Measurements from ENCODE around the gene GABBR2.
"Not testable (repeated sequence)": the region's sequence is repeated elsewhere in the genome, so short reads cannot be mapped to it uniquely, and the experiment has no call there.

The GABBR2 gene

DNA sequence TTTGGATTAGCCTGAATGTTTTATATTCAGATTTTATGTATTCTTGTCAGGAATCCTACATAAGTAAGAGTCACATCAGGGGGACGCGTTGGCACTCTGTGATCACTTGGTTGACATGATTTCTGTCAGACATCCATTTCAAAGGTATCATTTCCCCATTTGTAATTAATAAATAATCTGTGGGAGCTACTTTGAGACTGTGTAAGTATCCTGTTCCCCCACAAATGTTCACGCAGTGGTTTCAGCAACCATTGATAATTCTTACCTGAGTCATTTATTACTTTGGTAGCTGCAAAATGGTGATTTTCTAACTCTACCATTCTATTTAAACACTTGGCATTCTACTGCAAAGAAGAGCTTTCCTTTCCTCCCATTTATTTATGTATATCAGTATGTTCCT is 396.4 kb downstream of the GABBR2 start:
- no peak for DNase-seq

DNA sequence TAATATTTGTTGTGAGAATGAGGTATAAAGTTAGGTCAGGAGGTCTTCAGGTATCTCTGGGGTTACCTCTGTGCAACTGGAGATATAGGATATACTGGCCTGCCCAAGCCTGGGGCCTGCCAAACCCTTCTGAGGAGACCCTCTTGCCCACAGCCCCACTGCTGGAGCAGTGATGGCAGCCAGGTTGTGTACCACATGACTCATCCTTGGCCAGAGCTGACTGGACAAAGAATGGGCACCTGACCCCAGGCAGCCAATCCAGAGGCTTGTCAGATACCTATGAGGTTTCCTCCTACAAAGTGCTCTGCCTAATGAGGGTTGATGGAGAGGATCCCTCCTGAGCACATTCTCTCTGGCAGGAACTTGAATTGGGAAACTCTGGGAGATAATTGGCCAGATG is 397.2 kb downstream of the GABBR2 start:
- no peak for DNase-seq

DNA sequence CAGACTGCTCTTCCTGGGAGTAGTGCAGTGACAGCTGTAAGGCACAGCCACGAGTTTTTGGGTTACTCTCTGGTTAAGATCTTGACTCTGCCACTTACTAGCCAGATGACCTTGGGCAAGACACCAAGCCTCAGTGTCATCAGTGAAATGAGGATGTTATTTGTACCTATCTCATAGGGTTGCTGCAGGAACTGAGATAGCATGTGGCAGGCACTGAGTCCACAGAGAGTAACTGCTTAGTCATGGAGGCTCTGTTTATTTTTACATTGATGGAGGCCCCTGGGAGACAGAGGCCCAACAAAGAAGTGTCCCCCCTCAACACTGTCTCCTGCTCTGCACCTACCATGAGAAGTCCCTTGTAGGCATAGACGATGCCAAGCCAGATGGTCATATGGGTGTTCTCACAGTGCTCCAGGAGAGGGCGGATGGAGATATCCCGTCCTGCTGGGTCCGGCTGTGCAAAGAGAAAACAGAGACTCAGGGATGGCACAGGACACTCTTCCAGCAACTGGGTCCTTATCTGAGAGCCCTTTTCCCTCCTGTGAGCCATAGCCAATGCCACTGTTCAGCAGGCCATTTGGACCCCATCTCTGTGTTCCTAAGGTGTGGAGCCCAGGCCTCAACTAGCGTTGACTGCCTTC is 397.9 kb downstream of the GABBR2 start:
- no peak for DNase-seq

DNA sequence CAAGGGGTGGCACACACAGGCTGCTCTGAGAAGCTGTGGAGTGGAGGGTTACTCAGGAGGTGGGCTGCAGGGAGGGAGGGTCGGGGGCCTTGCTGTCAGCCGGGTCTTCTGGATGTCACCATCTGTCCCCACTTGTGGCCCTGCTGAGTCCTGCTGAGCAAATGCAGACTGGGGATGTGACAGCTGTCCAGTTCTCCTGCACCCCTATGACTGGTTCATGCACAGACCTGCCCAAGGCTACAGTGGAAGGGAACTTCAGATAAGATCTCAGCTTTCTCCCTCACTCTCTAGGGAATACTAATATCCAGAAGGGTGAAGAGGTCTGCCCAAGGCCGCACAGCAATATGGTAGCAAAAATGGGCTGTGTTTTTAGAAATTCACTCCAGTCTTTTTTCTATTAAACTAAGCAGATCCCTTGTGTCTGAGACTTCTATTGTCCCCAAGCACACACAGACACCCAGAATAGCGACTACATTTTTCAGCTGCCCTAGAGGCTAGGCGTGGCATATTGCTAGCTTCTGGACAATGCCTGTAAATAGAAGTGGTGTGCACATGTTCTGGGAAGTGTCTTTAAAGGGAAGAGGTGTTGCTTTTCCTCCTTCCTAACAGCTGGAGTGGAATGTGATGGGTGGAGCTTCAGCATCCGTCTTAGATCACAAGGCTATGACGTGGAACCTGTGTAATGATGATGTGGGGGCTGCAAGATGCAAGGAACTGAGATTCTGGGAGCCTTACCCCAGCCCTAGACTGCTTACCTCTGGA is 402.2 kb downstream of the GABBR2 start:
- no peak for DNase-seq

DNA sequence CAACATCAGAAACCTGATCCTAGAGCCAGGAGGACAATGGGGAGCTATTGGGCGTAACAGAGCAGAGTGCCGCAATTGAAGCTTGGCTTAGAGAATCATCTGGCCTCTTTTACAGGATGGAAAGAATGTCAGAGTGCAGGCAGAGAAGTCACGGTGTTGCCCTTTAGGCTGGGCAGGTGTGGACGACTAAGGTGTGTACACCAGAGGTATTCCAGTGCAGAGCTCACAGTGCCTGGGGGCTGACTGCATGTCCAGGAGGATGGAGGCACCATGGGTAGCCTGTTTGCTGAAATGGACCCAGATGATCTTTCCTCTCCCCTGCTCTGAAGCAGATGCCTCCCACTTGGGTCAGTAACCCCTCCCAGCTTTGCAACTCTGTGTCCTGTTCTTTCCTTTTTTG is 404.4 kb downstream of the GABBR2 start:
- DNase-seq, result no peak

DNA sequence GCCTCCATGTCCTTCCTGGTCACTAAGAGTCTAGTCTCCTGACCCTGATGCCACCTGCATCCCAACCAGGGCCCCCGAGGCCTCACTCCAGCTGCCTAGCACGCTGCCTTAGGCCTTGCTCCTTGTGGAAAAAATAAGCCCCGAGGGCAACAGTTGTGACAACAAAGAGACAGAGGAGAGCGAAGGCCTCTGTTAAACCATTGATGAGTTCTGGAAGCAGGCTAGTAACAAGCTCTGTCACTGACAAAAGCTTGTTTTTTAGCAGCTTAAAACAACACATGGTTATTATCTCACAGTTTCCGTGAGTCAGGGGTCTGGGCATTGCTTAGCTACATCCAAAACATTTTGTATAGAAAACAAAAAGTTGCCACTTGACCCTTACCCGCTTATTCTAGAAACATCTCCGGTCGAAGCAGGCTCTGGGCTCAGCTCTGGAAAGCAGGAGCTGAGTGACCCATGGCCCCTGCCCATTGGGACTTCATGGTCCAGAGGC is 405.1 kb downstream of the GABBR2 start:
- DNase-seq, result no peak

DNA sequence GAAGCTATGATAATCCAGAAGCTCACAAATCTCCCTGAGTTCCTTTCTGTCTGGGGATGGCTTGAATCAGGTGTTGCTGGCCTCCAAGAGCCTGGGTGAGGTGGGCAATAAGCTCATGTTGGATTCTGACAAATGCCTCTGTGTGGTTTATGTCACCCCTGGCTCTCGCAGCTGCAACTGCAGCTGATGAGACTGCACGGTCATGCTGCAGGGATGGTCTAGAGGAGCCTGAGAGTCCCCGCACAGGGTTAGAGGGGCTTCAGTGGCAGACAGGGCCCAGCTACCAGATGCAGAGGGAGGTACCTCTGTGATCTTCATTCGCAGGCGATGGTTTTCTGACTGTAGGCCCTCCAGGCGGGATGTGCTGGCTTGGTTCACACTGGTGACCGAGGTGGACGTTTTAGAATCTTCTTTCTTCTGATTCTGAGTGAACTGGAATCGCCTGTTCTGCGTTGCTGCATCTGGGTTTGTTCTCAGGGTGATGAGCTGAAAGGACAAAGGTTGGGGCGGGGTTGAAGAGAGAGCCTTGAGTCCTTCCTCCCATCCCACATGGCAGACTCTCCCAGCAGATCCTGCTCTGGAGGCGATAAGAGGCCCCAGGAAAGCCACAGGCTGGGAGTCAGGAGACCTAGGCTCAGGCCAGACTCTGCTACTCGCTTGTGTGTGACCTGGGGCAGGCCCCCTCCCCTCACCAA is 405.6 kb downstream of the GABBR2 start:
- no peak for DNase-seq

DNA sequence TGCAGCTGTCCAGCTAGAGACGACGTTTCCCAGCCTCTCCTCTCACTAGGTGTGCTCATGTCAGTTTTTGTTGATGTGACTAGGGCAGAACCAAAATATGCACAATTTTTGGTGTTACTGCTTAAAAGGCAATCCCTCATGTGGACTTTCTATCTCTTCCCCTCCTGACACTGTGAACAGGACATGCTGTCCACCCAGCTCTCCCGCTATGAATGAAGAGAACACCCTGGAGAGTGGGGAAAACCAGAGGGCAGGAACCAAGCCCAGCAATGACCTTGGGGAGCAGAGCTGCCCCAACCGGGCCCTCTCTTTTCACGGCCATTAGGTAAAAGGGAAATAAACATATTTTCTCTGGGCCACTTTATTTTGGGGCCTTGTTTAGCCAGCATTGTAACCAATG is 406.6 kb downstream of the GABBR2 start:
- no peak for DNase-seq

DNA sequence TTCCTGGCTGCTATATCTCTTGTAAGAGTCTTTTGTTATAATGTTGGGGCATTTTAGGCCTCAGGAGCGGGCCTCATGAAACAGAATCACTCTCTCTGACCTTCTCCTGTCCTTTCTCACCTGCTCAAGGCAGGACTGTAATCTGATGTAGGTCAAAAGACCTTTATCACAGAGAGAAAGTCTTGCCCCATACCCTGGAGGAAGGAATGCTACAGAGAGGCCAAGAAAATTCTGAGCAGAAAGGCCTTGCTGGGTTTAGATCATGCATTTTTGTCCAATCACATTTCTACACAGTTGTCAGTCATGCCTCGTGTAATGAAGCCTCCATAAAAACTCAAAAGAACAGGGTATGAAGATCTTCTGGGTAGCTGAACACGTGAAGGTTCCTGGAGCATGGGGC is 408.1 kb downstream of the GABBR2 start:
- no peak for DNase-seq

DNA sequence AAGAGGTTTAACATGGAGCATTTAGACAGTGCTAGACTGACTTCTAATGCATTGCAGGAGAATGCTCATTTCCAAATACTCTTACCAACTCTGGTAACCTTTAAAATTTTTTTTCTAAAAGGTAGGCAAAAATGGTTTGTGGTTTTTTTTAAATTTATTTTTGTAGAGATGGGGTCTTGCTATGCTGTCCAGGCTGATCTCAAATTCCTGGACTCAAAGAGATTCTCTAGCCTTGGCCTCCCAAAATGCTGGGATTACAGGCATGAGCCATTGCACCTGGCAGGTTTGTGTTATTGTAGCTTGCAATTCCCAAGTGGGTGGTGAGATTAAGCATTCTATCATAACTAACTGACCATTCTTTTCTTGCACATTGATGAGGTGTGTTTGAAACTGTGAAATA is 410.3 kb downstream of the GABBR2 start:
- DNase-seq, result no peak

DNA sequence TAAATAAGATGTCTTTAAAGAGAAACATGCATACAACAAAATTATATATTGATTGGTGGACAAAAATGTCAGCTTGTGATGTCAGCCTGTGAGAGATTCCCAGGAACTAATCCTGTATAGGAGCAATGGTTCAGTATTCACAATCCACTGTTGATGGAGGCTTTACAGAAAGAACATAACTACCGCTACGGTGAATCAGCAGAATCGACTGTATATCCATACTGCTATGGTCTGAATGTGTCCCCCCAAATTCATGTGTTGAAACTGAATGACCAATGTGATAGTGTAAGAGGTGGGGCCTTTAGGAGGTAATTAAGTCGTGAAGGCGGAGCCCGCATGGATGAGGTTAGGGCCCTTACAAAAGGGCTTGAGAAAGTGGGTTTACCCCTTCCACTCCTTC is 412.9 kb downstream of the GABBR2 start:
- DNase-seq, result no peak

DNA sequence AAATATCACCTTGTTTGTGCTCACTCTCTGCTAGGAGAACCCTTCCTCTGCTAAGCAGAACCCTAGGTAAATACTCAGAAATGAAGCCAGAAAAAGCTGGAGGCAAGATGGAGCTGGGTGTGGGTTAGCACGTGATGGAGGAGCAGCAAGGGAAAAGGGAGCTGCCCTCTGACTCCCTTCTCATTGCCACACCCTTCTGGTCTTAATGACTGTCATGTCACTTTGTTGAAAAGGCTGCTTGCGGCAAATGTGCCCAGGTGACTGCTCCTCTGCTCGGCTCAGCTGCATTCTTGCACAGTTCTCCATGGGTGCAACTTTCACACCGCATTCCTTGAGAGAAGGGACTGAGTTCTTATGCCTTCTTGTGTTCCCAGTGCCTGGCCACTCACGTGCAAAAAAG is 416.9 kb downstream of the GABBR2 start:
- no peak for DNase-seq

DNA sequence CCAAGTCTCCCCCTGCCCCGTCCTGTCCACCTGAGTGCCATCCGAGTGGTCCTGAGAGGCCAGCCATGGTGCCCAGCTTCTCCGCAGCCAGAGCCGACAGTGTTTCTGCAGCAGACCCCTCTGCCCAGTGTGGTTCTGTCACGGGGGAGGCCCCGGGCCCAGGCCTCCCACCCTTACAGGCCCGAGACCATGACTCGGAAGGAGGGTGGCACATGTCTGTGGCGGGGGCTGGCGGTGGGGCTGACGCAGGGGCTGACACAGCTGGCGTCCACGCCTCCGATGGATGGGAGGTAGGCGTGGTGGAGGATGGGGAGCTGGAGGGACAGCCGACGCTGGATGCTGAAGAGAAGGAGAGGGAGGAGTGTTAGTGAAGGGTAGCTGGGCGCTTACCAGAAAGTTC is 418.3 kb downstream of the GABBR2 start:
- no peak for DNase-seq

DNA sequence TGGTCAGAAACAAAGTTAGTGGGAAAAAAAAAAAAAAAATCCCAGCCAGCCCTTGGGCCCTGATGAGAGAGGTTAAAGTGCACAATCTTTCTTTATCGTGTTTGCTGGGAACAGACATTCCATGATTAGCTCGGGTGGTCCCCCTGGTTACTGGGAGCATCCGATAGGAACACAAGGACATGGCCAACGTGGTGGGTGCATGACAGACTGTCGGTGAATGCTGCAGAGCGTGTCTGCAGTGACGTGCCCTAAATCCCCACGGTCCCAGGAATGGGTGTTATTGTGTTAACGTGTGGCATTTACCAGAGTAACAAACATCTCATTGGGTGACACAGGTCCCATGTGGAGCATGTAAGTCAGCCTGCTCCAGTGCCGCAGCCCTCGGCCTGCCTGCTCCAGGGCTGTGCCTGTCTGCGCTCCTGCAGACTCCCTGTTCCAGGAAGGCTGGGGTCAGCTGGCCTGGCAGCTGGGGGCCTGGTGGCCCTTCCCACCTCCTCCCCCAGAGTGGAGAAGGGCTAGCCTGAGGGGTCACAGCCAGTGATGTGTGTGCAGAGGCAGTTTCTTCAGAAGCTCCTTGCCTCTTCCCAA is 419.0 kb downstream of the GABBR2 start:
- DNase-seq, result no peak

DNA sequence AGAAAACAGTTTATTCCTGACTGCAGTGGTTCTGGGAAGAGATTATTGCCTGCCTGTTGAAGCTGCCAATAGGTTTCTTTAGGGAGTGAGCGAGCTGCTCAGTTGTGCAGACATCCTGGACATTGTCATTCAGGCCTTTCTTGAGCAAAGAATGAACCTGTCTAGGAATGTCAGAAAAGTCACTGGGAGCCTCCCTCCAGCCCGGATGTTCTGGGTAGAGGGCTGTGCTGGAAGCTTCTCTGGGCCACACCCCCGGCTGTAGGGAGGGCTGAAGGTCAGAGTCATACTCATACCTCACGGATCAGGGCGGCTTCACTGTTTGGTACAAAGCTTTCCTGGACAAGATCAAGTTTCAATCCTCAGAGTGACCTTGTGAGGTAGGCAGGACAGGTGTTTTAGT is 419.9 kb downstream of the GABBR2 start:
- DNase-seq, result no peak

DNA sequence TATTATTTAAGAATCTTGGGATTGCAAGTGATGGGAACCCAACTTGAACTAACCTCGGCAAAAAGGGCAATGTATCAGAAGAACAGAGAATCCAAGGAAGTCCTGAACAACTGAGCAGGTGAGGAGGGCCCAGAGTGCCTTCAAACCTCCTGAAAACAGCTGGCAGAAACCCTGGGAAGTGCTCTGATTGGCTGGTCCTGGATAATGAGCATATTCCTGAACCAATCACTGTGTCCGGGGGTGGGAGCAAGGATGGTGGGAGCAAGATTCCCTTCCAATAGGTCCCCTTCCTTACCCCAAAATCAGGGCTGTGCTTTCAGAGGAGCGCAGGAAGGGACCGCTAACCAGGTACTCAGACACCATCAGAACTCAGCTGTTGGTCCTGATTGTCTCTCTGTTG is 421.4 kb downstream of the GABBR2 start:
- no peak for DNase-seq

DNA sequence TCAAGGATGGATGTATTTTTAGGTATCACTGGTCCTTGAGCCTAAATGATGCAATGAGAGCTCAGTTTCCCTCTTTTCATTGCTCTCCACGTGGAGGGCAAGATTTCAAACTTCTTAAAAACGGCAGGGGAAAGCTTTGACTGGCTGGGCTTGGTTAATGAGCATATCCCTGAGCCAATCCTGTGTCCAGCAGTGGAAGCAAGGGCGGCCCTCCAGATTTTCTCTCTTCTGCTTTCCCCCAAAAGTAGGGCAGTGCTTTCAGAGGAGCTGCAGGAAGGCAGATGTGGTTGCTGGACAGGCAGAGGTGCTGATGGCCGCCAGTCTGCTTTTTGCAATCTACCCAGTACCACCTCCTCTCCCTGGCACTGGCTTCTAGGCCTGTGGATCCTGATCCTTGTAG is 423.3 kb downstream of the GABBR2 start:
- no peak for DNase-seq

DNA sequence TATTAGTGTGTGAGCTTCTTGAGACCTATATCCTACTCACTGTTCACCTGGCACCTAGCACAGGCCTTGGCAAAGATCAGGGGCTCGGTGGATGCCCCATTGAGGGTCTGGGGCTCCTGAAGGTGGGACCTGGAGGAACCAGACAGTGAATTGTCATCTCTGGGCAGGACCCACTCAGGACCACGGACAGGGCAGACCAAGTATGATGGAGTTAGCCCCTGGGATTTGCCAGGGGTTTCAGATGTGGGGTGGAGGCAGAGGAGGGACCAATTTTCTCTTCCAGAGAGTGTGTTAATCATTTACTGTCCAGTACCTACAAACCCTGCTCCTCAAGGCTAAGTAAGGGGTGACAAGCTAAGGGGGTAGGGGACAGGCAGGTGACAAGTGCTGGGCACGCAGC is 424.0 kb downstream of the GABBR2 start:
- DNase-seq, result no peak

DNA sequence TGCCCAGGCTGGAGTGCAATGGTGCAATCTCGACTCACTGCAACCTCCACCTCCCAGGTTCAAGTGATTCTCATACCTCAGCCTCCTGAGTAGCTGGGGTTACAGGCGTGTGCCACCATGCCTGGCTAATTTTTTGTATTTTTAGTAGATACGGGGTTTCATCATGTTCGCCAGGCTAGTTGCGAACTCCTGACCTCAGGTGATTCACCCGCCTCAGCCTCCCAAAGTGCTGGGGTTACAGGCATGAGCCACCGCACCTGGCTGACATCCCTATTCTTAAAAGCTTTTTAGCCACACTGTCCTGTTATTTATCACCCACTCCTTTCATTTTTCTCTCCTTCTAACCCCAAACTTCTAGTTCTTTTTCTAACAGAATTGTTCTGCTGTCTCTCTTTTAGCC is 425.6 kb downstream of the GABBR2 start:
- DNase-seq, result not testable (repeated sequence)

DNA sequence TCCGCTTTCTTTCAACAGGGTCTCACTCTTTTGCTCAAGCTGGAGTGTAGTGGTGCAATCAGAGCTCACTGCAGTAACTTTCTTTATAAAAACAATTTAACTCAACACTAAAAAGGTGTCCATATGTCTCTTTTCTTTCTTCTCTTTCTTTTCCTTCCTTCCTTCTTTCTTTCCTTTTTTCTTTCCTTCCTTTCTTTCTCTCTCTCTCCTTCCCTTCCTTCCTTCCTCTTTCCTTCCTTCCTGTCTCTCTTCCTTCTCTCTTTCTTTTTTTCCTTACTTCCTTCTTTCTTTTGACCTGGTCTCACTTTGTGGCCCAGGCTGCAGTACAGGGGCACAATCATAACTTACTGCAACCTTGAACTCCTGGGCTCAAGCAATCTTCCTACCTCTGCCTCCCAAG is 427.5 kb downstream of the GABBR2 start:
- DNase-seq, result no peak

DNA sequence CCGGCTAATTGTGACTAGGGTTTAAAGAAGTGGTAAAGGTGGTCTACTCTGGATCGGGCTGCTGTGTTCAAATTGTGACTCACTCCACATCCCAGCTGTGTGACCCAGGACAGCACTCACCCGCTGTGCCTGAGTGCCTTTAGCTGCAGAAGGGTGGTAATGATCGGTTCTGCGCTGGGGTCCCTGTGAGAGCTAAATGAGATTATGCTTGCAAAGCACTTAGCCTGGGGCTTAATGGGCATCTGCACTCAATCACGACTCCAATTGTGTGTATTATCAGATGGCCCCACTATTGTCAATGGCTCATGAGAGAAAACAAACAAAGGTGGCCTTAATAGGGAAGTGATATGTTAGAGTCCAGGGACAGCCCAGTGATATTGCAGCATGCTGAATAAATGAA is 428.2 kb downstream of the GABBR2 start:
- no peak for DNase-seq

DNA sequence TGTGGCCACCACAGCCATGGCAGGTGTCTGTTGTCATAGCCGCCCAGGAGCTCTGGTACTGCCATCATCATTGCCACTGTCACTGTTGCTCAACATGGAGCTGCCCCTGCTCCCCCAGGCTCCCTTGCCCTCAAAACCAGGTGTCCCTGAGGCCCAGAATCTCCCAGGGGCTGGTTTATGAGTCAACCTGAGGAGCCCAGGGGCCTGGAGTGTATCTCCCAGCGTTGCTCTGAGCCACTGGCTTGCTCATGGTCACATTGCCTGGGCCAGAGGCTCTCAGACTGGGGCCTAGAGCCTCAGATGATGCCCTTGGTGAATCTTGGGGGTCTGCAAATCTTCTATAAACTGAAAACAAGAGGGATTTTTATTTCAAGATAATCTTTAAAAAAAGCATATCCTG is 428.6 kb downstream of the GABBR2 start:
- DNase-seq, result no peak

DNA sequence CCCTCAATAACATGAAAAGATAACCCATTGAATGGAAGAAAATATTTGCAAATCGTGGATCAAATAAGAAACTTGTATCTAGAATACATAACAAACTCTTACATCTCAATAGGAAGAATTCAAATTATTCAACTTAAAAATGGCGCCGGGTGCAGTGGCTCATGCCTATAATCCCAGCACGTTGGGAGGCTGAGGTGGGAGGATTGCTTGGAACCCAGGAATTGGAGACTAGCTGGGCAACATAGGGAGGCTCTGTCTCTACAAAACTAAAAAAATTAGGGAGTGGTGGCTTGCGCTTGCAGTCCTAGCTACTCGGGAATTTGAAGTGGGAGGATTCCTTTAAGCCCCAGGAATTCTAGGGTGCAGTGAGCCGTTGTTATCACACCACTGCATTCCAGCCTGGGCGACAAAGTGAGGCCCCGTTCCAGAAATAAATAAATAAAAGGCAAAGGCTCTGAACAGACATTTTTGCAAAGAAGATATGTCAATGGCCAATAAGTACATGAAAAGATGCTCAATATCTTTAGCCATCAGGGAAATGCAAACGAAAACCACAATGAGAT is 431.7 kb downstream of the GABBR2 start:
- no peak for DNase-seq

Measured in inflammatory macrophage (primary cell).